CD4-positive, alpha-beta T cell (primary cell): ENCODE results near the gene DIP2C. TPM values are rescaled to one million over a fixed set of nuclear protein-coding genes. Genes with fewer than 3 reads are reported as not detected.
"Not testable (repeated sequence)": the region's sequence is repeated elsewhere in the genome, so short reads cannot be mapped to it uniquely, and the experiment has no call there.

Experiments used
- ATAC-seq: fragments of 200-7000 bp; cut with Tn5 transposase; one replicate; pipeline ENCODE4 v1.10.0; 2022; ENCODE audit warnings: mild to moderate bottlenecking; ENCODE audit not compliant: poor library complexity
- CTCF ChIA-PET: fragments of 350-600 bp; sonication (Branson Sonifier 250); formaldehyde crosslinking; loops from one replicate; lab custom pipeline; 2021; ENCODE audit warnings: antibody characterized with exemption, inconsistent platforms; lab: Charles Lee
- POLR2A ChIA-PET: fragments of 350-600 bp; sonication (Branson Sonifier 250); formaldehyde crosslinking; loops from one replicate; lab custom pipeline; 2021; ENCODE audit warnings: antibody characterized with exemption, inconsistent platforms; lab: Charles Lee
- DNase-seq, 14 experiments: peaks; one replicate each; pipeline ENCODE4 v3.0.0-alpha.2; 2013 to 2020; ENCODE audit warnings: mixed read lengths in 2 of 14
- H3K27ac ChIP-seq, 2 donors: one replicate each; pipeline versions ENCODE4 v1.5.1 to v1.7.0; 2013; ENCODE audit warnings: low read length in 2 of 2, low read depth in 1 of 2, mild to moderate bottlenecking in 1 of 2
- H3K27me3 ChIP-seq, 2 experiments: 1 replicate in 1 of 2; 2 replicates in 1 of 2; pipeline versions ENCODE4 v1.6.1 to v1.7.0; 2013; ENCODE audit warnings: low read length in 2 of 2, control low read depth in 1 of 2, mild to moderate bottlenecking in 1 of 2, moderate library complexity in 1 of 2; ENCODE audit not compliant: insufficient read depth in 2 of 2, control insufficient read depth in 1 of 2
- H3K36me3 ChIP-seq: one replicate; pipeline ENCODE4 v1.6.1; 2013; ENCODE audit warnings: low read length, control low read depth; ENCODE audit not compliant: insufficient read depth
- H3K4me1 ChIP-seq: one replicate; pipeline ENCODE4 v1.6.1; 2013; ENCODE audit warnings: low read length, control low read depth; ENCODE audit not compliant: insufficient read depth
- H3K4me3 ChIP-seq: one replicate; pipeline ENCODE4 v1.5.1; 2013; ENCODE audit warnings: mild to moderate bottlenecking, low read length, moderate library complexity
- H3K9me3 ChIP-seq, 2 experiments: 1 replicate in 1 of 2; 2 replicates in 1 of 2; pipeline versions ENCODE4 v1.6.1 to v1.7.0; 2013; ENCODE audit warnings: low read length in 2 of 2, mild to moderate bottlenecking in 2 of 2, control low read depth in 1 of 2, moderate library complexity in 1 of 2; ENCODE audit not compliant: control insufficient read depth in 1 of 2, insufficient read depth in 1 of 2
- H3K27ac Mint-ChIP-seq: one replicate; pipeline ENCODE4 v1.8.0; 2020; ENCODE audit warnings: mixed read lengths
- H3K27me3 Mint-ChIP-seq: one replicate; pipeline ENCODE4 v1.8.0; 2021; ENCODE audit warnings: mixed read lengths
- H3K36me3 Mint-ChIP-seq: one replicate; pipeline ENCODE4 v1.8.0; 2021; ENCODE audit warnings: low read depth, mixed read lengths
- H3K4me1 Mint-ChIP-seq: one replicate; pipeline ENCODE4 v1.8.0; 2021; ENCODE audit warnings: low read depth, mixed read lengths
- H3K4me3 Mint-ChIP-seq: one replicate; pipeline ENCODE4 v1.8.0; 2020; ENCODE audit warnings: mild to moderate bottlenecking, mixed read lengths
- H3K9me3 Mint-ChIP-seq: one replicate; pipeline ENCODE4 v1.8.0; 2020; ENCODE audit warnings: mixed read lengths
- CTCF ChIP-seq: fragments of 200-600 bp; IDR thresholded peaks from one replicate; pipeline ENCODE4 v1.8.0; 2022; ENCODE audit warnings: antibody characterized with exemption, mild to moderate bottlenecking
- intact Hi-C, 2 experiments: fragments of 100-400 bp; cut with DNase I in 1 of 2; cut with micrococcal nuclease in 1 of 2; formaldehyde crosslinking; loops; one replicate each; pipeline versions ENCODE4 v1.15.1 to v1.9.0; 2023 to 2025; cut with DNase I, micrococcal nuclease
- total RNA-seq, 174 experiments: library from RNA in 2 of 174; stranded (reverse) in 2 of 174; gene quantifications; one replicate each; pipeline ENCODE4 v1.2.3 and lab custom pipeline; 2021 to 2026

DIP2C gene
- total RNA-seq, 2 experiments from 2014 or later = 4.1 TPM

DNA sequence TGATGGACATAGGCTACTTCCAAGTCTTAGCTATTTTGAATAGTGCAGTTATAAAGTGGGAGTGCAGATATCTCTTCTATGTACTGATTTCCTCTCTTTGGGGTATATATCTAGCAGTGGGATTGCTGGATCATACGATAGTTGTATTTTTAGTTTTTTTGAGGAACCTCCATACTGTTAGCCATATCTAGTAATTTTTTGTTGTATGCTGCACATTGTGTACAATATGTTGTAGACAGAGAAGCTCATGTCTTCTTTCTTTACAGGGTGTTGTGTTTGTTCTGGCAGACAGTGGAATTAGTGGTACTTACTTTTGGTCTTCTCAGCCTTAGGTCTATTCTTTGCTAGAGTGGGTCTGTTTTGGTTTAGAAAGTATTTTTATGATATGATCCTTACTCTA is 13.7 kb upstream of the DIP2C start:
- H3K27me3 Mint-ChIP-seq = peaks cover 51% of the 10 kb centered on the region
- no peak overlapping the region for H3K27ac Mint-ChIP-seq
- POLR2A ChIA-PET = no interaction called here

DNA sequence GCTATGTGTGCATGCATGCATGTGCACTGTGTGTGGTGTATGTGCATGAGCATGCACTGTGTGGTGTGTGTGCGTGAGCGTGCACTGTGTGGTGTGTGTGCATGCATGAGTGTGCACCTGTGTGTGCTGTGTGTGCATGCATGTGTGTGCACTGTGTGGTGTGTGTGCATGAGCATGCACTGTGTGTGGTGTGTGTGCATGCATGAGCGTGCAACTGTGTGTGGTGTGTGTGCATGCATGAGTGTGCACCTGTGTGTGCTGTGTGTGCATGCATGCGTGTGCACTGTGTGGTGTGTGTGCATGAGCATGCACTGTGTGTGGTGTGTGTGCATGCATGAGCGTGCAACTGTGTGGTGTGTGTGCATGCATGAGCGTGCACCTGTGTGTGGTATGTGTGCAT is 10.7 kb upstream of the DIP2C start:
- H3K27ac Mint-ChIP-seq, DNase-seq, H3K4me1 Mint-ChIP-seq, H3K9me3 Mint-ChIP-seq, intact Hi-C loops, CTCF ChIA-PET, H3K4me3 ChIP-seq, H3K36me3 ChIP-seq, H3K4me3 Mint-ChIP-seq, ATAC-seq, H3K36me3 Mint-ChIP-seq, POLR2A ChIA-PET, H3K27ac ChIP-seq, H3K4me1 ChIP-seq: not testable (repeated sequence)
- Histone ChIP-seq H3K9me3 (peaks cover 5 to 30% of the 10 kb centered on the region in 2 experiments), H3K27me3 (peaks cover 0 to 10% of the 10 kb centered on the region in 2 experiments)
- H3K27me3 Mint-ChIP-seq = peaks cover 43% of the 10 kb centered on the region

More for the DNA sequence above, 13.7 kb upstream of the DIP2C start:
- no peak overlapping the region for H3K27ac ChIP-seq
- Mint-ChIP-seq H3K9me3 (peaks cover 5% of the 10 kb centered on the region), H3K36me3 (no peaks in the 10 kb centered on the region), H3K4me1 (no peaks in the 10 kb centered on the region), H3K4me3 (no peak overlapping the region)
- intact Hi-C loops = no loop called here
- DNase-seq (no peak), ATAC-seq (no peak)
- CTCF ChIA-PET = no interaction called here
- peaks cover 0 to 9% of the 10 kb centered on the region in 2 experiments for H3K27me3 ChIP-seq
- peaks cover 5 to 17% of the 10 kb centered on the region in 2 experiments for H3K9me3 ChIP-seq
- H3K4me1 ChIP-seq = no peaks in the 10 kb centered on the region
- no peak overlapping the region for H3K4me3 ChIP-seq
- no peak for TF ChIP-seq CTCF
- no peaks in the 10 kb centered on the region for H3K36me3 ChIP-seq

DNA sequence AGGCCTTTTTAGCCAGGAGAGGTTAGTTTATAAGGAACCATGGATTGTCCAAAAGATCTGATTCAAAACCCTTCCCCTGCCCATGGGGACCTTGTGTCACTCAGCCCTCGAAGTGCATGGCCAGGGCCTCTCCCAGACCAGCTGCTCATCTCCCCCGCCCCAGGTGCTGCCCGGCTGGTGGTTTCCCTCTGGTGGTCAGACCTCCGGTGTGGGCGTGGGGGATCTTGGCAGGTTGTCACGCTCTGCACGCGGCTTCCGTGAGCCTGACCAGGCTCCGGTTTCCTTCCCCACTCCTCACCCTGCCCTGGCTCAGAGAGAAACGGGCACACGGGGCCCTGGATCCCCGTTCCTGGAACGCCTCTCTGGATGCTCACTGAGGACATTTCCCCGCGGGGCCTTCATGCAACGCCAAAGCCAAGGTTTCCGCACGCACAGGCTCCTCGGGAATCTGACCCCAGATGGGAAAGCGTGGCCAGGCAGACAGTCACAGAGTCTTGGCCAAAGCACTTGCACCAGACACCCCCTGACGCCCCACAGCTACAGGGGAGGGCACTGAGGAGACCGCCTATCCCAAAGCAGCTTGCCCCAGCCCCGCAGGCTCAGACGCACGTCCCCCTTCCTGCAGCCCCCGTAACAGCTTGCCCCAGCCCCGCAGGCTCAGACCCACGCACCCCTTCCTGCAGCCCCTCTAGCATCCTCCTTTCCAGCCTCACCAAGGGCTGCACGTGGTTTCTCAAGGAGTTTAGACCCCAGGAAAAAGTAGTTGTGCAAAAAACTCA is 7.8 kb upstream of the DIP2C start:
- ChIA-PET POLR2A (no interaction called here), CTCF (no interaction called here)
- Histone ChIP-seq H3K27ac (no peak overlapping the region), H3K36me3 (no peaks in the 10 kb centered on the region), H3K9me3 (peaks cover 0 to 22% of the 10 kb centered on the region in 2 experiments), H3K4me3 (no peak overlapping the region), H3K4me1 (no peaks in the 10 kb centered on the region), H3K27me3 (peaks cover 6 to 8% of the 10 kb centered on the region in 2 experiments)
- H3K4me1 Mint-ChIP-seq = no peaks in the 10 kb centered on the region
- no peak overlapping the region for H3K4me3 Mint-ChIP-seq
- TF ChIP-seq CTCF = no peak
- DNase-seq (no peak), ATAC-seq (no peak)
- no peak overlapping the region for H3K27ac Mint-ChIP-seq
- H3K9me3 Mint-ChIP-seq = no peaks in the 10 kb centered on the region
- intact Hi-C loops = no loop called here
- H3K27me3 Mint-ChIP-seq = peaks cover 50% of the 10 kb centered on the region
- no peaks in the 10 kb centered on the region for H3K36me3 Mint-ChIP-seq
